ENCODE results near the gene MED13L.

Gene MED13L

GRCh38 chr12:116027551-116027821, 250.0 kb downstream of the MED13L start:
- H3K27me3 ChIP-seq (ENCODE audit: low read length), result no peaks in the 10 kb centered on the region
- H3K4me3 ChIP-seq (ENCODE audit: insufficient read depth, low read length, poor library complexity, severe bottlenecking), result no peak overlapping the region
- 0 out of 2 replicates have a peak, but pooled peaks cover 2% of the 10 kb centered on the region for H4K20me1 ChIP-seq (ENCODE audit: low read depth, low read length)
- TF ChIP-seq CTCF (IDR thresholded peaks at IDR 0.05; ENCODE audit: insufficient read depth, low read length, poor library complexity, severe bottlenecking) (no peak), EZH2phosphoT487 (conservative IDR thresholded peaks at IDR 0.05; ENCODE audit: low read length) (no peak)
- no peak overlapping the region for H3K27ac ChIP-seq (ENCODE audit: low read depth, low read length)
- H3K36me3 ChIP-seq (ENCODE audit: low read length), result no peaks in the 10 kb centered on the region
- H3K79me2 ChIP-seq (ENCODE audit: insufficient read depth, low read length), result no peaks in the 10 kb centered on the region
- no peaks in the 10 kb centered on the region for H3K9me3 ChIP-seq (ENCODE audit: insufficient read depth, low read length)
- no peak overlapping the region for H2AFZ ChIP-seq (ENCODE audit: low read depth, low read length, severe bottlenecking)
- no peaks in the 10 kb centered on the region for H3K9me2 ChIP-seq (replicated peaks; ENCODE audit: insufficient read depth, low read length)
- no peaks in the 10 kb centered on the region for H3F3A ChIP-seq (ENCODE audit: insufficient read depth)
- H3K4me2 ChIP-seq (ENCODE audit: low read depth, low read length, poor library complexity, severe bottlenecking), result no peak overlapping the region
- no peak overlapping the region for H3K9ac ChIP-seq (ENCODE audit: low read length)

GRCh38 chr12:116026768-116027550, 250.5 kb downstream of the MED13L start:
- H3F3A ChIP-seq (ENCODE audit: insufficient read depth), result no peaks in the 10 kb centered on the region
- H3K27ac ChIP-seq (ENCODE audit: low read depth, low read length), result no peak overlapping the region
- no peaks in the 10 kb centered on the region for H3K27me3 ChIP-seq (ENCODE audit: low read length)
- no peaks in the 10 kb centered on the region for H3K9me3 ChIP-seq (ENCODE audit: insufficient read depth, low read length)
- 0 out of 2 replicates have a peak, but pooled peaks cover 2% of the 10 kb centered on the region for H4K20me1 ChIP-seq (ENCODE audit: low read depth, low read length)
- H3K36me3 ChIP-seq (ENCODE audit: low read length), result no peaks in the 10 kb centered on the region
- TF ChIP-seq CTCF (IDR thresholded peaks at IDR 0.05; ENCODE audit: insufficient read depth, low read length, poor library complexity, severe bottlenecking) (no peak), EZH2phosphoT487 (conservative IDR thresholded peaks at IDR 0.05; ENCODE audit: low read length) (no peak)
- H3K9me2 ChIP-seq (replicated peaks; ENCODE audit: insufficient read depth, low read length), result no peaks in the 10 kb centered on the region
- no peak overlapping the region for H3K4me2 ChIP-seq (ENCODE audit: low read depth, low read length, poor library complexity, severe bottlenecking)
- no peak overlapping the region for H3K9ac ChIP-seq (ENCODE audit: low read length)
- H2AFZ ChIP-seq (ENCODE audit: low read depth, low read length, severe bottlenecking), result no peak overlapping the region
- no peak overlapping the region for H3K4me3 ChIP-seq (ENCODE audit: insufficient read depth, low read length, poor library complexity, severe bottlenecking)
- H3K79me2 ChIP-seq (ENCODE audit: insufficient read depth, low read length), result no peaks in the 10 kb centered on the region

- no peaks in the 10 kb centered on the region for H3K36me3 ChIP-seq (ENCODE audit: low read length)
- H3K79me2 ChIP-seq (ENCODE audit: insufficient read depth, low read length), result no peaks in the 10 kb centered on the region
- no peak for TF ChIP-seq CTCF (IDR thresholded peaks at IDR 0.05; ENCODE audit: insufficient read depth, low read length, poor library complexity, severe bottlenecking)
- TF ChIP-seq EZH2phosphoT487 (conservative IDR thresholded peaks at IDR 0.05; ENCODE audit: low read length), result no peak
- no peaks in the 10 kb centered on the region for H3K27me3 ChIP-seq (ENCODE audit: low read length)
- no peaks in the 10 kb centered on the region for H3K9me3 ChIP-seq (ENCODE audit: insufficient read depth, low read length)
- H2AFZ ChIP-seq (ENCODE audit: low read depth, low read length, severe bottlenecking), result no peak overlapping the region
- H3K4me3 ChIP-seq (ENCODE audit: insufficient read depth, low read length, poor library complexity, severe bottlenecking), result no peak overlapping the region
- H3K27ac ChIP-seq (ENCODE audit: low read depth, low read length), result no peak overlapping the region
- H3K9ac ChIP-seq (ENCODE audit: low read length), result no peak overlapping the region
- H3F3A ChIP-seq (ENCODE audit: insufficient read depth), result no peaks in the 10 kb centered on the region
- H3K9me2 ChIP-seq (replicated peaks; ENCODE audit: insufficient read depth, low read length), result no peaks in the 10 kb centered on the region
- 0 out of 2 replicates have a peak, but pooled peaks cover 2% of the 10 kb centered on the region for H4K20me1 ChIP-seq (ENCODE audit: low read depth, low read length)
- H3K4me2 ChIP-seq (ENCODE audit: low read depth, low read length, poor library complexity, severe bottlenecking), result no peak overlapping the region
Measured at GRCh38 chr12:116026346-116026745, 251.1 kb downstream of the MED13L start.

Data from SU-DHL-6 (cell line).